A204.1 (cell line): ENCODE results near the gene ENO3.

ENCODE experiments used
- FAIRE-seq: peaks from 2 replicates; lab custom pipeline; 2012; peaks lifted over from hg19 to GRCh38; lab: Jason Lieb, UNC

The ENO3 gene

DNA sequence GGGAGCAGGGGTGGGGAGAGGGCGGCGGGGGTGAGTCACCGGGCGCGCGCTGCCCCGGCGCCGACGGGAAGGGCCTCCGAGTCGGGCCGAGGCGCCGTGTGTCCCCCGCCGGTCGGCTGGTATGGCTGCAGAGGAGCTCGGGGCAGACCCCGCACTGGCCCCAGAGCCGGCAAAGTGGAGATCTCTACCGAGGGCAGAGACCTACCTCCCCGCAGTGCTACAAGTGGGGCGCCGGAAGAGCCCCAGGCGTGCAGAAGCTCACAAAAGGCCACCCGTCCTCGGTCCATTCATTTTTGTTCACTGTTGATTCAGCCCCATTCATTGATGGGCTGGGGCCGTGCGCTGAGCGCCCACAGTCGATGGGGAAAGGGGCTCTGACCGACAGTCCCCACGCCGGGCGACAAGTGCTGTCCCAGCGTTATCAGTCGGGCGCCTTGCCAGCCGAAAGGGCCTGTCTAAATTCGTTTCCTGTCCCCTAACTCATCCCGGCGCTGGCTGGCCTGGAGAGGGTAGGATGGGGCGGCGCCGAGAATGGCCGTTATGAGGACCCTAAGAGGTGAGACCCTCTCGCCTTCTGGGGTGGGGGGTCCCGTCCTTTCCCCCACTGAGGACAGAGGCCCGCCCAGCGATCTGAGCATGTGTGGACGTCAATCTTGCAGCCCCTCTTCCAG, 709 bp upstream of the ENO3 start:
- FAIRE-seq = no peak

DNA sequence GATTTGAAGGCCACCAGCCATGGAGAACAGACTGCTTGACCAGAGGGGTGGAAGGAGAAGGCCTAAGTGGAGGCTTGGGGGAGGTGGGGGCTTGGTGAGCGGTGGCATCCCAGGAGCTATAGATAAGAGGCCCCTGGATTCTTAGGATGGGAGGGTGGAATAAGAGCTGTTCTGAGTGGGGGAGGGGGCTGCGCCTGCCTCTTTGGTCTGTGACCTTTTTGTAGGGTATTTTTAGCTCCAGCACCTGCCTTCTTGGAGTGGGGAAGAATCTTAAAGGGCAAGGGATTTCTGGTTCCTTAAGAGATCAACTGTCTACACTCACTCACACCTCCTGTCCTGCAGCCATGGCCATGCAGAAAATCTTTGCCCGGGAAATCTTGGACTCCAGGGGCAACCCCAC, 567 bp downstream of the ENO3 start:
- no peak for FAIRE-seq

DNA sequence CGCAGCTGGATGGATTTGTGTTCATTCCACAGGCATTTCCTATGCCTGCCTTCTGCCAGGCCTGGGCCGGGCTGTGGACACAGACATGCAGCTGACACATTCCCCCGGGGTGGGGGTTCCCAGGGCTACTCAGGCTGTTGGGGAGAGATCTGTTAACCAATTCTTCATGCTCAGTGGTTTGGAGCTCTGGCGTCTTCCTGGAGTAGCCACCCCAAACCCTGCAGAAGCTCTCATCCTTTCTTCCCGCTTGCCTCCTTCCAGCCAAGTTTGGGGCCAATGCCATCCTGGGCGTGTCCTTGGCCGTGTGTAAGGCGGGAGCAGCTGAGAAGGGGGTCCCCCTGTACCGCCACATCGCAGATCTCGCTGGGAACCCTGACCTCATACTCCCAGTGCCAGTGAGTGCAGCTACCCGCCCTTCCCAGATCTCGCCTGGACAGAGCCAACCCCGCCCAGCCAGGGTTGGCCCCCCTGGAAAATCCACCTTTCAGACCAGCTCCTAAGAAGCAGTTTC, 2.6 kb downstream of the ENO3 start:
- no peak for FAIRE-seq

DNA sequence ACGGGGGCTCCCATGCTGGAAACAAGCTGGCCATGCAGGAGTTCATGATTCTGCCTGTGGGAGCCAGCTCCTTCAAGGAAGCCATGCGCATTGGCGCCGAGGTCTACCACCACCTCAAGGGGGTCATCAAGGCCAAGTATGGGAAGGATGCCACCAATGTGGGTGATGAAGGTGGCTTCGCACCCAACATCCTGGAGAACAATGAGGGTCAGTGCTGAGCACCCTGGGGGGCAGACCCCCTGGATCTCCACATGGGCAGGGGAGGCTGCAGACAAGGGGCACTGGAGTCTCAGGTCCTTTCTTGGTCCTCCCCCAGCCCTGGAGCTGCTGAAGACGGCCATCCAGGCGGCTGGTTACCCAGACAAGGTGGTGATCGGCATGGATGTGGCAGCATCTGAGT, 4.2 kb downstream of the ENO3 start:
- FAIRE-seq = no peak

DNA sequence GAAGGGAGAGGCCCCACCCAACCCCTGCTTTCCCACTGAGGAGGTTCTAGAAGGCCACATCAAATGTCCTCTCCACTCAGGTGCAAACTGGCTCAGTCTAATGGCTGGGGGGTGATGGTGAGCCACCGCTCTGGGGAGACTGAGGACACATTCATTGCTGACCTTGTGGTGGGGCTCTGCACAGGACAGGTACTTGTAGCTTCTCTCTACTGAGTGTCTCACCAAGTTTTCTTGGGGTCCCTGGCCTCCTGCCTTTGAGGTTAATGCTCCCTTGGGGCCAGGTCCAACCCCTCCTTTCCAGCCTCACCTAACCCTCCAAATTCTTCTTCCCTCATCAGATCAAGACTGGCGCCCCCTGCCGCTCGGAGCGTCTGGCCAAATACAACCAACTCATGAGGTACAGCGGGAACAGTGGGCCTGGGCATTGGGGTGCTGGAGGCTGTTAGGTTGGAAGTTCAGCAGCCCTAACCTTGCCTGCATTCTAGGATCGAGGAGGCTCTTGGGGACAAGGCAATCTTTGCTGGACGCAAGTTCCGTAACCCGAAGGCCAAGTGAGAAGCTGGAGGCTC, 5.7 kb downstream of the ENO3 start:
- no peak for FAIRE-seq

DNA sequence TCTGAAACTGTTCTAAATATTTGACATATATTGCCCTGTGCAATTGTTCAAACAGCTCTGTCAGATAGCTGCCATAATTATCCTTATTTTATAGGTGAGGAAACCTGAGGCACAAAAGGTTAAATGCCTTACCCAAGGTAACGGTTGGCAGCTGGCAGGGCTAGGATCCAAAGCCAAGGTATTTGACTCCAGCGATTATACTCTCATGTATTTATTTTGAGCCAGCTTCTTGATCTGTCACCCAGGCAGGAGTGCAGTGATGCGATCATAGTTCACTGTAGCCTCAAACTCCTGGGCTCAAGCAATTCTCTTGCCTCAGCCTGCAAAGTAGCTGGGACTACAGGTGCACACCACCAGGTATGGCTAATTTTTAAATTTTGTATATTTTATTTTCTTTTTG, 7.2 kb downstream of the ENO3 start:
- no peak for FAIRE-seq

DNA sequence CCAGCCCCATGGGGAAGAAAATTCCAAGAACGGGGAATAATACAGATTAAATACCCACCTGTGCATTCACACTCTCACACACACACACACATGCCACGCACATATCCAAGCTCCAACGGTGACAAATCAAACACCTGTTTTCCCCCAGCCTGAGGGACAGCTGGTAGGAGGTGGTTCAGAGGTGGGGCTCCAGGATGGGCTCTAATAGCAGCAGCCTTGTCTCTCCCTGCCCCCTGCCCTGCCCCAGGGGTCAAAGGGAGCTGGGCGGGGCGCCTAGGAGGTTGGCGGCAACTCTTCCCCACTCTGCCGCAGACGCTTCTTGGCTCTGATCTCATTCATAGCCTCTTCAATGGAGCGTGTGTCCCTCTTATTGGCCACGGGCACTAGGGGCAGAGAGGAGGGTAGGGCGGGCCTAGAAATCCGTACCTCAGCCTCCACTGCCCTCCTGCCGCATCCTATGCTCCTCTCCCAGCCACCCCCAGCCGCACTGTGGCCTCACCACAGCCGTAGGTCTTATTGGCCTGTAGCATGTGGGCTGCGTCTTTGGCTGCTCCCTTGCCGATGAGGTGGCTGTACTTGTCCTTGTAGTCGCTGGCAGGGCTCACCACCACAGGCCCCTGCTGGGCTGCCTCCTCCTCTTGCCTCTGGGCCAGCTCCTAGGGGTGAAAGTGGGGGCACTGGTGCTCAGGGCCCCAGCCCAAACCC, 8.5 kb downstream of the ENO3 start:
- no peak for FAIRE-seq

DNA sequence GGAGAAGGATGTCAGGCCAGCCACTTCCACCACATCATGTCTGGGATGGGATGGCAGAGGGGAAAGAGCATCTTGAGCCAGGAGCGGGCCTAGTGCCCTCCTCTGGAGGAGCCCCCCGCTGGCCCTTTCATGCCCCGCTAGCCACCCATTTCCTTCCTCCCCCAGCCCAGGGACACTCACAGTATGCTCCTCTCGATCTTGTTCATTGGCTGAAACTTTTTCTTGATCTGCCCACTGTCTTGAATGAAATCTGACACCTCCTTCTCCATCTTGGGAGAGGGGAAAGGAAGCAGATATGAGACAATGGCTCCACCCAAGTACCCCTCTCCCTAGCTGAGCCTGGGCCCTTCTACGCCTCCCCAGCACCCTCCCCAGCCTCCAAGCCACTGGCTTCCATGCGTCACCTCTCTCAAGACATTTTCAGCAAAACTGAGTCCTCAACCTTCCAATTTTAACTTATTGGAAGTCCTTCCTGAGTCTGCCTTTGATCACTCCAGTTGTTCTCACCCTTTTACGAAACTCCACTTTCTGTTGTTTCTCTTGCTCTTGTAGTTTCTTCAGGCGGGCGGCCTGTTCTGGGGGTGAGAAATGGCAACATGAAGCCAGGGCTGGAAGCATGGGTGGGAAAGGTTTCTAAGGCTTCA, 9.5 kb downstream of the ENO3 start:
- FAIRE-seq = no peak

DNA sequence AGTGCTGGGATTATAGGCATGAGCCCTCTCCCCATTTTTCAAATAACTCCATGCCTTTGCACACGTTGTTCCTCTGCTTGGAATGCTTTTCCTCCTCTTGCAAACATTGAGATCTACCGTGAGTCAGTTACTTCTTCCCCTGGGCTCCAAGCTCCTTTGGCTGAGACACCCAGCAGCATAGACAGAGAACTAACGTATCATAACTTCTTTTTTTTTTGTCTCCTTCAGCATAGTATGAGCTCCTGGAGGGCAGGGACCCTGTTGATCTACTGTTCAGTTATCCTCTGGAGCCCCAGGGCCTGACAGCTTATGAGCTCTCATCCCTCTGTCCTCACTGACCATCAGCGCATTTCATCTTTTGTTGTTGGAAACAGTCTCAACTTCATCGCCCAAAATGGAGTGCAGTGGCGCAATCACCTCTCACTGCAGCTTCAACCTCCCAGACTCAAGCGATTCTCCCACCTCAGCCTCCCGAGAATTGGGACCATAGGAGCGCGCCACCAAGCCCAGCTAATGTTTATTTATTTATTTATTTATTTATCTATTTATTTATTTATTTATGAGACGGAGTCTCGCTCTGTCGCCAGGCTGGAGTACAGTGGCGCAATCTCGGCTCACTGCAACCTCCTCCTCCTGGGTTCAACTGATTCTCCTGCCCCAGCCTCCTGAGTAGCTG, 14.5 kb downstream of the ENO3 start:
- no peak for FAIRE-seq

DNA sequence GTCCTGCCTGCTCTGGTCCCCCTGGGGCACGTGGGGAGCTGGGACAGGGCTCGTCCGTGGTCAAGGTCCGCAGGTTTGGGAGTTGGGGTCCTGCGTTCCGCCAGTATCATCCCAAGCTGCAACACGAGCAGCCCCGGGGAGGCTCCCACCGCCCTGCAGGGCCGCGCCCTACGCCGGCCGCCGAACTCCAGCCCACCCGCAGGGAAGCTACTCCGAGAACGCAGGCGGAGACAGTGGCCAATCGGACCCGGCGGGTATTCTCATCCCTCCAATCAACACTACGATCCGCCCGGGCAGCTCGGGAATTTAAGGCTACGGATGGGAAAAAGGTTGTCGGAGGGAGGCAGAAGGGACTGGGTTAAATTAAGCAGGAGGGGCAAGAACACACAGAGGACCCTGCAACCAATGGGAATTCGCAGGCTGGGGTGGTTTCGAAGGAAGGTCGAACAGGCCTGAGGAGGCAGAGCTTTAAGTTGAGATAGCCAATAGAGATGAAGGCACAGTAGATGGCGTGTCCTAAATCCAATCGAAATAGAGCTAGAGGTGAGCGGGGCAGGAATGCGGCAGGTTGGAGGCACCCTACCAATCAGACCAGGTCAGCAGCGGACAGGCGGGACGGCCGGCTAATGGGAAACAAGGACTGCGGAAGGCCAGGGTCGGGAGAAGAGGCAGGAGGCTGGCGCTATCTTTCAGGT, 16.1 kb downstream of the ENO3 start:
- FAIRE-seq = peak; percentile 100

DNA sequence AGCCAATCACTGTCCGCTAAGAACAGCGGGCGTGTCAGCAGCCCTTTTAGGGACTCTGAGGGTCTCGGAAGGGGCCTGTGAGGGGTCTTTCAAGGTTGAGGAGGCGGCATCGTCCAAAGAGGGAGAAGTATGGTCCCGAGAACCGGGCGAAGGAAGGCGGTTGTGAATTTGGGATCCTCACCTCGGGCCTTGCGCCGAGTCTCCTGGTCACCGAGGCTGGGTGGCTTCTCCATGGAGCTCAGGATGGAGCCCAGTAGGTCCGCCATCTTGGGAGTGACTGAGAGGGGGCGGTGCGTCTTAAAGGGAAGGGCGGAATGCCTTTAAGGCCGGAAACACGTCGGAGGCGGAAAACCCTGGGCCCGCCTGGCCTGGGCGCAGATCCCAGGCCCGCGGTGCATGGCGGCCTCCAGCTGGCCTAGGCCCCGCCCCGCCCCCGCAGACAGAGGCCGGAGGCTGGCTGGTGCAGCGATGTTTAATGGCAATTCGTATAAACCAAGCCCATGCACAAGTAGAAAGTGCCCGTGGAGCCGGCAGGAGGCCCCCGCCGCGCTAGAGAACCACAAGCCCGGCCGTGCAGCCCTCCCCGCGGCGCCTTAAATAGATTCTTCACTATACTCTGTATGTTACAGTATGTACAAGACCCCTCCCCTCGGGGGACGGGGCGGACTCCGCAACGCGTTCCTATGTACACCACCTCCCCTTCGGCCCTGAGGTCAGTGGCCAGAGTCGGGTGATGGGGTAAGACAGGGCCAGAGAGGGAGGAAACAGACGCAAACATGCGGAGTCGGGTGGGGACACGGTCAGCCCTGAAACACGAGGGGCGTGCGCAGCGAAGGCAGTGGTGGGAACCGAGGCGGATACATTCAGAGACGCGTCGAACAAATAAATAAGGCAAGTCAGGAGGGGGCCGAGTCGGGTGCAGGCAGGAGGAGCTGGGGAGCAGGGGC, 16.9 kb downstream of the ENO3 start, which contains the start of gene SPAG7:
SPAG7 (minus strand) TSS at position 279 of the 947 bp plus-strand sequence; CDS start at position 266, 13 bp downstream.
- FAIRE-seq = peak; percentile 83

DNA sequence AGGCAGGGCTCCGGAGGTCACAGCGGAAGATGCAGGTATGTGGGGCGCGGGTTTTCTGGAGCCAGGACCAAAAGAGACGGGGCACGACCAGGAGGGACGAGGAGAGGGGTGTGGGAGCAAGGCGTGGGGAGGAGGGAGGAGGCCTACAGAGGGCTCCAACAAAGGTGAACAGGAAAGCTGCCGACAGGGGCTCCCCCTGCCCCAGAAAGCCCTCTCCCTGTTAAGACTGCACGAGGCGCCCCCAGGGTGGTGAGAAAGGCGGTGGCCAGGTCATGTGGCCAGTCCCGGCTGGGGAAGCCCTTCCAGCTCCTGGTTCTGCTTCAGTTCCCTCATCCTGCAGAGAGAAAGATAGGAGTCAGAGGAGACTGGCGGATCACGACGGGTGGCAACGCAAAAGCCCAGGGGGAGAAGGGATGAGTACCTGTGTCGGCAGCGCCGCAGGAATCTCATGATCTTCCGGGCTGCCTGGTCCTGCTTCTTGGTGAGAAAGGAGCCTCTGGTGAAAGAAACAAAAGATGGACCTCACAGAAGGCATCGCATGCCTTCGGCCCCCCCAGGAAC, 17.6 kb downstream of the ENO3 start:
- FAIRE-seq = no peak

DNA sequence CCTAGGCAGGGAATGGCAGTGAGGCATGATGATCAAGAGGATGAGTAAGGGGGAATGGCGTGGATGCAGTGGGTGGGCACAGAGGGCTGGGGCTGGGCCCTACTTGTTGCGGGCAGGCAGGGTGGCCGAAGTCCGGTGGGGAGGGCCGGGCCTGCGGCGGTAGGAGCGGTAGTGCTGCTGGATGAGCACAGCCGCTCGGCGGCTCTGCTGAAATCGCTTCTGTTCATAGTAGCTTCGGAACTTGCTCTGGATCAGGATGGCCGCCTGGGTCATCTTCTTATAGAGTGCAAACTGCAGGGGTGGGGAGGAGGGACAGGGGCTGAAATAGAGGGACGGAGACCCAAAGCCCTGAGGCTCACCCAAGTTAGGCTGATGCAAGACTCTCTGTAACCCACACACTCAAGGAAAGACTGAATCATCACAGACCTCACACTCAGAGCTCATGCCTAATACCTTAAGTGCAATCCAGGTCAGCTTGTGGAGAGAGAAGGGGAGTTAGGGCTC, 18.2 kb downstream of the ENO3 start:
- FAIRE-seq = no peak

DNA sequence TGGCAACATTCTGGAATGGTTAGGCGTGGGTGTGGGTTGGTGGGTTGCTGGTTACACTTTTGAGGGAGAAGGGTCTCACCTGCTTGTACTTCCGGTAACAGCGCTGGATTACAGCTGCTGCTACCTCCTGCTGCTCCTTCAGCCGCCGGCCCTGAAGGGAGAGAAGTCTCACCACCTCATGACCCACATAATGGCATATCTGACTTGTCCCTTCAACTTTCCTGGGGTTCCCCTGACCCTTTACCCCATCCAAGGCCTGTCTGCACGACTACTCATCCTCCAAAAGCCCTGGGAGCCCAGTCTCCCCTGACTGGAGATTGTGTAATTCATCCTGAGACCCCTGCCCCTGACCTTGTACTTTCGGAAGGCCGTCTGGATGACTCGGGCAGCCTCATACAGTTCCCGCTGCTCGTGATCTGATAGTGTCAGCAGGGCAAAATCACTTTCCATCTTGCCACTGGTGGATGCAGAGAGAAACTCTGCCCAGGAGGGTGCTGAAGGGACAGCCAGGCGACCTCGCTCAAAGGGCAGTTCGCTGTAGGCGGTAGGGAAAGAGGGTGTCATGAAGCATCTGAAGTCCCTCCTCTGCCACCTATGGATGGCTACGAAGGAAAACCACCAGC, 18.7 kb downstream of the ENO3 start:
- no peak for FAIRE-seq

DNA sequence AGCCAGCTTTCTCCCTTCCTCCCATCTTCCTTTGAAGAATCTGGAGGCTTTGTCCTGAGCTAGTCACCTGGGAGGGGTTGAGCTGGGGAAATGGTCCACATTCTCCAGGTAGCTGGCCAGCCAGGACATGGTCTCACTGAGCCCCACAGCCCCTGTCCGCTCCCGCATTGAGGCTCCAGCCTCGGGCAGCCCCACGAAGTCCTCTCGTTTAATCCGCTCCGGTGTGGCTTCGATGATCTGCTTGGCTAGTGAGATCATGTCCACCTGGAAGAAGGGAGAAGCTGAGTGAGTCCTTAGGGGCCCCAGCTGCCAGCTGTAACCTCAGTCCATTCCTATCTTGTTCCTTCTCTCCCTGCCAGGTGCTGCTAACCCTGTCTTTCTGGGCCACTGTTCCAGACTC, 19.4 kb downstream of the ENO3 start:
- FAIRE-seq = no peak

DNA sequence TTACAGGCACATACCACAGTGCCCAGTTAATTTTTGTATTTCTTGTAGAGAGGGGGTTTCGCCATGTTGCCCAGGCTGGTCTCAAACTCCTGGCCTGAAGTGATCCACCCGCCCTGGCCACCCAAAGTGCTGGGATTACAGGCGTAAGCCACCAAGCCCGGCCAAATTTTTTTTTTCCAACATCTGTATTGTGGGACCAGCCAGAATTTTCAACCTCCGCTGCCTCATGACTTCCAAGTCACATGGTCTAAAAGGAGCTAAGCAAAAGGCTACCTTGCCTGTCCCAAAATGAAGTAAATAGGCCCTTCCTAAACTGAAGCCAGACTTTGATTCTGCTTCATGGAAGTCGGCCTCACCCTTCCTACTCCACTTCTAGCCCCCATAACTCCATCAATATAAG, 20.9 kb downstream of the ENO3 start:
- no peak for FAIRE-seq

DNA sequence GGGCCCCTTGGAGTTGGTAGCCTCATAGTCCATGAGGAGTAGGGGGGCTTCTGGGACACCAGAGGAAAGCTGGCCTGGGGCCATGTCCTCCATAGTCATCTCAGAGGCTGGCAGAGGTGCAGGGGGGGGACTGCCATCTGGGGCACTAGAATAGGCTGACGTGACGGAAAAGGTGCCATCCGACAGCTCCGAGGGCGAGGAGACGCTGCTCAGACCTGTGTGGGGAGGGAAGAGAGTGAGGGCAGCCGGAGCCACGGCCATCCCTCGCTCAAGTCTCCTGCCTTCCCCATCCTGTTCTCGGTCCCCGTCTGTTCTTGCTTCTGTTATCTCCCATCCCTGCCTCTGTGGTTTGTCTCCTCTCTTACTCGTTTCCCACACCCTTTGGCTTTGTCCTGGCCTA, 21.4 kb downstream of the ENO3 start:
- no peak for FAIRE-seq

DNA sequence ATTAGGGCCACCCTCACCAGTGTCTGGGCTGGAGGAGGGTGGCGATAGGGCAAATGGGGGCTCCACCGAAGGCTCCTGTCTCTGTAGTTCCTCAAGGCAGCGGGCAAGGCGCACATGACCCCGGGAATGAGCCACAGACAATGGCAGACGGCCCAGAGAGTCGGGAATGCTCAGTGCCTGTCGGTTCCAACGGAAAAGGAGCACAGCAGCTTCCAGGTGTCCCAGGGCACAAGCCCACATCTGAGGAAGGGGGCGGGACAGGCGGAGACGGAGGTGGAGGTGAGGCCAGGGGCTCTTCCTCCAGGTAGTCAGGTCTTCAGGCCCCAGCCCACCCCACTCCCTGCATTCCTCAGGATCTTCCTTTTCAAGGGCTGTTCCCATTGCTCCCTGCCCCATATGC, 21.8 kb downstream of the ENO3 start:
- FAIRE-seq = no peak

DNA sequence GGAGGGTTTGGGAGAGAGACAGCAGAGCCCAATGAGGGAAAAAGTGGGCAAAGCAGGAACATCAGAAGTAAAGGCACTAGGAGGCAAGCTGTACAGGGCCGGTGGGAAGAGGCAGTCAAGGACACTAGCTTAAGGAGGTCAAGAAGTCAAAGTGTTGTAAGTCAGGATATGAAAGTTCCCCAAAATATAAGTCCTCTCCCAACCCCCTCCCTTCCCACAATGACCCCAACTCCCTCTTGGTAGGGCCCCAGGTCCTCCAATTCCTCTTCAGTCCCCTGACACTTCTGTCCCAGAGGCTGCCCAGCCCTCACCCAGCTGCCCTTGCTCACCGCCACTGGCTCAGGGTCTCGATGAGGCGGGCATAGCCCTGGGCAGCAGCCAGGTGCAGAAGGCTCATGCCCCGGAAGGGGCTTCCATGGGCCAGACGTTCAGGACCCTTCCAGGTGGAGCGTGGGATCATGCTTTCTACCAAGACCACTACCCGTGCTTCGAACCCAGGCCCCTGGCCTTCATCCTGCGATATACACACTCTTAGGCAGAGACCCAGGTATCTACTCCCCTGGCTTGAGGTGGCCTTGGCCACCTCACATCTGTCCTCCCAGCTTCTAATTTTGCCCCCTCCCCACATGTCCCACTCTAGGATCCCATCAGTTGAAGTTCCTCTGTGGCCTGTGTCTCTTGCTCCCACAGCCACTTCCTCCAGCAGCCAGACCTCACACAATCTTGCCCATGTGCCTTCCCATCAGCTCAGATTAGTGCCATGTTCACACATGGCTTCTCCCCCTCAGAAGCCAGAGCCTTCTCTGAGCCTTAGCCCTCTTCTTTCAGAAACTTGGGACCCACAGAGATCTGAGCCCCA, 22.6 kb downstream of the ENO3 start:
- no peak for FAIRE-seq
